ENCODE measurements around the gene STIM2. TPM values are rescaled to one million over a fixed set of nuclear protein-coding genes. Genes with fewer than 3 reads are reported as not detected.
A peak's percentile ranks its signal among the peaks of the same experiment; 100 is the strongest.

STIM2 gene
- total and polyA plus RNA-seq, 10 of the 15 experiments (the other 5 are each of a cell fraction or from before 2014, with no cell fraction given), result 4.7 to 41.5 (median 16.9) TPM

DNA sequence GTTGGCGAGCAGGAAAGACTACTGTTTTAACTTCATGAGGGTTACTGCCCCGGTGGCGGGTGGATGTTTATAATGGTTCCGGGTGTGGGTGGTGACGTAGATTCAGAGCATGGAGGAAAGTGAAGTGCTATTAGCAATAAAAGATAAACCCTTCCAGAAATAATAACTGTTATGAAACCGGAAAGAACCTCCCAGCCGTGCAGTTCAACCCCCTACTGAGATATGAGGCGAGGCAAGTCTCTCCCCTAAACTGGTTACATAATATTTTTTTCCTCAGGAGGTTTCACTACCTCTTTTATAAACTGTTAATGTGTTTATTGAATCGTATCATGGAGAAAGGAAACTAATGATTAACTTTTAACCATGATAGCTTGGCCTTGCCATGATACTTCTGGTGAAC, 33.9 kb upstream of the STIM2 start (continued):
- no peak; the same call in 1 of the 2 replicates for TF ChIP-seq REST (IDR thresholded peaks at IDR 0.05; ENCODE audit: low read depth, low read length)
- no peak for TF ChIP-seq HDGF (IDR thresholded peaks at IDR 0.05)
- peak; percentile 15 for TF ChIP-seq KLF5 (IDR thresholded peaks at IDR 0.05; ENCODE audit: partially characterized antibody)
- TF ChIP-seq, protein P1, sequence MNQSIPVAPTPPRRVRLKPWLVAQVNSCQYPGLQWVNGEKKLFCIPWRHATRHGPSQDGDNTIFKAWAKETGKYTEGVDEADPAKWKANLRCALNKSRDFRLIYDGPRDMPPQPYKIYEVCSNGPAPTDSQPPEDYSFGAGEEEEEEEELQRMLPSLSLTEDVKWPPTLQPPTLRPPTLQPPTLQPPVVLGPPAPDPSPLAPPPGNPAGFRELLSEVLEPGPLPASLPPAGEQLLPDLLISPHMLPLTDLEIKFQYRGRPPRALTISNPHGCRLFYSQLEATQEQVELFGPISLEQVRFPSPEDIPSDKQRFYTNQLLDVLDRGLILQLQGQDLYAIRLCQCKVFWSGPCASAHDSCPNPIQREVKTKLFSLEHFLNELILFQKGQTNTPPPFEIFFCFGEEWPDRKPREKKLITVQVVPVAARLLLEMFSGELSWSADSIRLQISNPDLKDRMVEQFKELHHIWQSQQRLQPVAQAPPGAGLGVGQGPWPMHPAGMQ (IDR thresholded peaks at IDR 0.05; ENCODE audit: borderline replicate concordance), result no peak
- TF ChIP-seq, protein P2, sequence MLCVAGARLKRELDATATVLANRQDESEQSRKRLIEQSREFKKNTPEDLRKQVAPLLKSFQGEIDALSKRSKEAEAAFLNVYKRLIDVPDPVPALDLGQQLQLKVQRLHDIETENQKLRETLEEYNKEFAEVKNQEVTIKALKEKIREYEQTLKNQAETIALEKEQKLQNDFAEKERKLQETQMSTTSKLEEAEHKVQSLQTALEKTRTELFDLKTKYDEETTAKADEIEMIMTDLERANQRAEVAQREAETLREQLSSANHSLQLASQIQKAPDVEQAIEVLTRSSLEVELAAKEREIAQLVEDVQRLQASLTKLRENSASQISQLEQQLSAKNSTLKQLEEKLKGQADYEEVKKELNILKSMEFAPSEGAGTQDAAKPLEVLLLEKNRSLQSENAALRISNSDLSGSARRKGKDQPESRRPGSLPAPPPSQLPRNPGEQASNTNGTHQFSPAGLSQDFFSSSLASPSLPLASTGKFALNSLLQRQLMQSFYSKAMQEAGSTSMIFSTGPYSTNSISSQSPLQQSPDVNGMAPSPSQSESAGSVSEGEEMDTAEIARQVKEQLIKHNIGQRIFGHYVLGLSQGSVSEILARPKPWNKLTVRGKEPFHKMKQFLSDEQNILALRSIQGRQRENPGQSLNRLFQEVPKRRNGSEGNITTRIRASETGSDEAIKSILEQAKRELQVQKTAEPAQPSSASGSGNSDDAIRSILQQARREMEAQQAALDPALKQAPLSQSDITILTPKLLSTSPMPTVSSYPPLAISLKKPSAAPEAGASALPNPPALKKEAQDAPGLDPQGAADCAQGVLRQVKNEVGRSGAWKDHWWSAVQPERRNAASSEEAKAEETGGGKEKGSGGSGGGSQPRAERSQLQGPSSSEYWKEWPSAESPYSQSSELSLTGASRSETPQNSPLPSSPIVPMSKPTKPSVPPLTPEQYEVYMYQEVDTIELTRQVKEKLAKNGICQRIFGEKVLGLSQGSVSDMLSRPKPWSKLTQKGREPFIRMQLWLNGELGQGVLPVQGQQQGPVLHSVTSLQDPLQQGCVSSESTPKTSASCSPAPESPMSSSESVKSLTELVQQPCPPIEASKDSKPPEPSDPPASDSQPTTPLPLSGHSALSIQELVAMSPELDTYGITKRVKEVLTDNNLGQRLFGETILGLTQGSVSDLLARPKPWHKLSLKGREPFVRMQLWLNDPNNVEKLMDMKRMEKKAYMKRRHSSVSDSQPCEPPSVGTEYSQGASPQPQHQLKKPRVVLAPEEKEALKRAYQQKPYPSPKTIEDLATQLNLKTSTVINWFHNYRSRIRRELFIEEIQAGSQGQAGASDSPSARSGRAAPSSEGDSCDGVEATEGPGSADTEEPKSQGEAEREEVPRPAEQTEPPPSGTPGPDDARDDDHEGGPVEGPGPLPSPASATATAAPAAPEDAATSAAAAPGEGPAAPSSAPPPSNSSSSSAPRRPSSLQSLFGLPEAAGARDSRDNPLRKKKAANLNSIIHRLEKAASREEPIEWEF (IDR thresholded peaks at IDR 0.05; ENCODE audit: insufficient replicate concordance, low read depth, low read length), result peak; percentile 73
- peak; percentile 28; the same call in 1 of the 3 replicates for TF ChIP-seq POU2F2 (IDR thresholded peaks at IDR 0.05; ENCODE audit: borderline replicate concordance, low read depth, low read length)
- TF ChIP-seq RB1 (IDR thresholded peaks at IDR 0.05; ENCODE audit: borderline replicate concordance), result no peak
- TF ChIP-seq CBX3 (IDR thresholded peaks at IDR 0.05; ENCODE audit: borderline replicate concordance, low read depth), result no peak
- TF ChIP-seq RBBP5 (conservative IDR thresholded peaks at IDR 0.05), result no peak
- TF ChIP-seq RAD51 (IDR thresholded peaks at IDR 0.05), result no peak
- no peak for TF ChIP-seq TAF1 (IDR thresholded peaks at IDR 0.05; ENCODE audit: borderline replicate concordance, low read depth, low read length)
- TF ChIP-seq SIX5 (IDR thresholded peaks at IDR 0.05; ENCODE audit: low read depth, low read length, severe bottlenecking), result no peak
- TF ChIP-seq IKZF1 (conservative IDR thresholded peaks at IDR 0.05), result peak; percentile 97
- peak; percentile 76 for TF ChIP-seq CREB1 (IDR thresholded peaks at IDR 0.05; ENCODE audit: low read depth)
- TF ChIP-seq, protein P3, sequence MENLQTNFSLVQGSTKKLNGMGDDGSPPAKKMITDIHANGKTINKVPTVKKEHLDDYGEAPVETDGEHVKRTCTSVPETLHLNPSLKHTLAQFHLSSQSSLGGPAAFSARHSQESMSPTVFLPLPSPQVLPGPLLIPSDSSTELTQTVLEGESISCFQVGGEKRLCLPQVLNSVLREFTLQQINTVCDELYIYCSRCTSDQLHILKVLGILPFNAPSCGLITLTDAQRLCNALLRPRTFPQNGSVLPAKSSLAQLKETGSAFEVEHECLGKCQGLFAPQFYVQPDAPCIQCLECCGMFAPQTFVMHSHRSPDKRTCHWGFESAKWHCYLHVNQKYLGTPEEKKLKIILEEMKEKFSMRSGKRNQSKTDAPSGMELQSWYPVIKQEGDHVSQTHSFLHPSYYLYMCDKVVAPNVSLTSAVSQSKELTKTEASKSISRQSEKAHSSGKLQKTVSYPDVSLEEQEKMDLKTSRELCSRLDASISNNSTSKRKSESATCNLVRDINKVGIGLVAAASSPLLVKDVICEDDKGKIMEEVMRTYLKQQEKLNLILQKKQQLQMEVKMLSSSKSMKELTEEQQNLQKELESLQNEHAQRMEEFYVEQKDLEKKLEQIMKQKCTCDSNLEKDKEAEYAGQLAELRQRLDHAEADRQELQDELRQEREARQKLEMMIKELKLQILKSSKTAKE (IDR thresholded peaks at IDR 0.05; ENCODE audit: low read depth, poor library complexity, severe bottlenecking), result peak; percentile 71
- 0 out of 2 replicates have a peak, but pooled peaks have one; percentile 30 for TF ChIP-seq RCOR1 (conservative IDR thresholded peaks at IDR 0.05; ENCODE audit: low read depth, low read length)
- 0 out of 2 replicates have a peak, but pooled peaks have one; percentile 76 for TF ChIP-seq NBN (IDR thresholded peaks at IDR 0.05)

Data from GM12878 (cell line).